Fibroblast of lung (primary cell): ENCODE measurements around the gene MYPN. TPM values are rescaled to one million over a fixed set of nuclear protein-coding genes. Genes with fewer than 3 reads are reported as not detected.
A peak's percentile ranks its signal among the peaks of the same experiment; 100 is the strongest.
"Not testable (repeated sequence)": the region's sequence is repeated elsewhere in the genome, so short reads cannot be mapped to it uniquely, and the experiment has no call there.

Experiments
- DNase-seq, 2 donors: peaks; one replicate each; pipeline versions ENCODE4 v3.0.0 to v3.0.0-alpha.2; 2010; ENCODE audit warnings: low read depth in 2 of 2
- H2AFZ ChIP-seq: 2 replicates; pipeline ENCODE4 v1.5.1; 2012; ENCODE audit warnings: low read length, control low read depth, inconsistent platforms
- H3K27ac ChIP-seq: 2 replicates; pipeline ENCODE4 v1.5.1; 2011; ENCODE audit warnings: low read length, control low read depth; ENCODE audit not compliant: insufficient read depth
- H3K27me3 ChIP-seq: 2 replicates; pipeline ENCODE4 v1.5.1; 2011; ENCODE audit warnings: mild to moderate bottlenecking, low read length; ENCODE audit not compliant: control insufficient read depth, insufficient read depth
- H3K36me3 ChIP-seq: 2 replicates; pipeline ENCODE4 v1.5.1; 2011; ENCODE audit warnings: low read length; ENCODE audit not compliant: control insufficient read depth, insufficient read depth
- H3K4me1 ChIP-seq: 2 replicates; pipeline ENCODE4 v1.5.1; 2011; ENCODE audit warnings: low read length; ENCODE audit not compliant: control insufficient read depth, insufficient read depth; ENCODE audit errors: extremely low read depth
- H3K4me2 ChIP-seq: 2 replicates; pipeline ENCODE4 v1.5.1; 2011; ENCODE audit warnings: low read length, control low read depth; ENCODE audit not compliant: insufficient read depth; ENCODE audit errors: extremely low read depth
- H3K4me3 ChIP-seq, 4 experiments: fragments of 200-600 bp in 1 of 4; sonication (generic) in 1 of 4; replicated peaks in 1 of 4; 2 replicates each; pipeline ENCODE4 v1.5.1; 2011 to 2016; ENCODE audit warnings: low read length in 4 of 4, low read depth in 3 of 4, mild to moderate bottlenecking in 3 of 4, control low read depth in 2 of 4, inconsistent platforms in 1 of 4, mixed read lengths in 1 of 4; ENCODE audit not compliant: insufficient read depth in 1 of 4; ENCODE audit errors: control extremely low read depth in 1 of 4
- H3K79me2 ChIP-seq: 2 replicates; pipeline ENCODE4 v1.5.1; 2012; ENCODE audit warnings: mild to moderate bottlenecking, low read length, inconsistent platforms; ENCODE audit not compliant: control insufficient read depth, insufficient read depth
- H3K9ac ChIP-seq: 2 replicates; pipeline ENCODE4 v1.5.1; 2011; ENCODE audit warnings: mild to moderate bottlenecking, low read length, control low read depth; ENCODE audit not compliant: insufficient read depth
- H3K9me3 ChIP-seq: 2 replicates; pipeline ENCODE4 v1.5.1; 2012; ENCODE audit warnings: low read depth, low read length; ENCODE audit not compliant: control insufficient read depth, insufficient read depth
- H4K20me1 ChIP-seq: 2 replicates; pipeline ENCODE4 v1.5.1; 2011; ENCODE audit warnings: low read length; ENCODE audit not compliant: control insufficient read depth, insufficient read depth; ENCODE audit errors: extremely low read depth
- CTCF ChIP-seq, 2 donors: IDR thresholded peaks in 1 of 2; conservative IDR thresholded peaks in 1 of 2; 1 replicate in 1 of 2; 2 replicates in 1 of 2; pipeline ENCODE4 v1.5.1; 2011 to 2012; ENCODE audit warnings: low read length in 2 of 2, control low read depth in 1 of 2, inconsistent platforms in 1 of 2, low read depth in 1 of 2, mild to moderate bottlenecking in 1 of 2
- EZH2 ChIP-seq: IDR thresholded peaks from 2 replicates; pipeline ENCODE4 v1.5.1; 2012; ENCODE audit warnings: low read length, control low read depth, mild to moderate bottlenecking; ENCODE audit errors: missing control alignments
- polyA plus RNA-seq, 2 donors: library from polyadenylated mRNA; depleted of rRNA in 1 of 2; stranded (reverse) in 1 of 2; unstranded in 1 of 2; fragments of >200 nt; gene quantifications; 2 replicates each; pipeline ENCODE4 v1.2.1, GENCODE V29; 2011 to 2012; ENCODE audit warnings: missing spikeins in 1 of 2
- total RNA-seq: library from RNA; depleted of rRNA; stranded (reverse); fragments of >200 nt; gene quantifications from 2 replicates; pipeline ENCODE4 v1.2.1, GENCODE V29; 2014

MYPN gene
- total and polyA plus RNA-seq, 2 donors (not counting 1 experiment from before 2014, with no cell fraction given) = 0.77 to 1.2 TPM

GRCh38 chr10:68239069-68239468 is 129.8 kb downstream of the MYPN start:
- Histone ChIP-seq H3K9me3 (no peaks in the 10 kb centered on the region), H3K4me1 (no peaks in the 10 kb centered on the region), H3K27me3 (peaks cover 2% of the 10 kb centered on the region), H3K27ac (no peak overlapping the region), H3K9ac (no peak overlapping the region), H4K20me1 (no peaks in the 10 kb centered on the region), H3K4me2 (no peak overlapping the region), H3K4me3 (no peak overlapping the region), H3K79me2 (no peaks in the 10 kb centered on the region), H2AFZ (no peak overlapping the region), H3K36me3 (no peaks in the 10 kb centered on the region)
- TF ChIP-seq CTCF (conservative IDR thresholded peaks at IDR 0.05 in 1 of 2, IDR thresholded peaks at IDR 0.05 in 1 of 2; ENCODE audit: low read depth in 1 of 2, low read length in 2 of 2) (no peak), EZH2 (no peak)
- no peak for DNase-seq

GRCh38 chr10:68239596-68240150 is 130.4 kb downstream of the MYPN start:
- TF ChIP-seq EZH2 = no peak
- TF ChIP-seq CTCF (conservative IDR thresholded peaks at IDR 0.05 in 1 of 2, IDR thresholded peaks at IDR 0.05 in 1 of 2; ENCODE audit: low read depth in 1 of 2, low read length in 2 of 2) = no peak
- DNase-seq = peak; percentile 21 to 58
- no peak overlapping the region for H3K4me2 ChIP-seq

GRCh38 chr10:68242051-68242450 is 132.8 kb downstream of the MYPN start:
- TF ChIP-seq CTCF (conservative IDR thresholded peaks at IDR 0.05 in 1 of 2, IDR thresholded peaks at IDR 0.05 in 1 of 2; ENCODE audit: low read depth in 1 of 2, low read length in 2 of 2) = no peak
- TF ChIP-seq EZH2 = no peak
- no peak overlapping the region for H2AFZ ChIP-seq
- H3K79me2 ChIP-seq = no peaks in the 10 kb centered on the region
- H3K9ac ChIP-seq = no peak overlapping the region
- H3K27ac ChIP-seq = no peak overlapping the region
- H3K4me2 ChIP-seq = no peak overlapping the region
- H3K4me3 ChIP-seq = no peak overlapping the region
- no peaks in the 10 kb centered on the region for H3K36me3 ChIP-seq
- no peaks in the 10 kb centered on the region for H4K20me1 ChIP-seq
- peaks cover 2% of the 10 kb centered on the region for H3K27me3 ChIP-seq
- peak in 1 of 2 donors; percentile 62 for DNase-seq
- no peaks in the 10 kb centered on the region for H3K4me1 ChIP-seq
- no peaks in the 10 kb centered on the region for H3K9me3 ChIP-seq

More at GRCh38 chr10:68239596-68240150, 130.4 kb downstream of the MYPN start:
- no peaks in the 10 kb centered on the region for H3K36me3 ChIP-seq
- H3K27ac ChIP-seq = no peak overlapping the region
- peaks cover 2% of the 10 kb centered on the region for H3K27me3 ChIP-seq
- H3K4me3 ChIP-seq = no peak overlapping the region
- no peaks in the 10 kb centered on the region for H3K79me2 ChIP-seq
- H2AFZ ChIP-seq = no peak overlapping the region
- no peaks in the 10 kb centered on the region for H3K4me1 ChIP-seq
- no peaks in the 10 kb centered on the region for H3K9me3 ChIP-seq
- no peaks in the 10 kb centered on the region for H4K20me1 ChIP-seq
- H3K9ac ChIP-seq = no peak overlapping the region

- H4K20me1 ChIP-seq, DNase-seq, H2AFZ ChIP-seq, H3K4me3 ChIP-seq, H3K27ac ChIP-seq, H3K36me3 ChIP-seq, H3K9ac ChIP-seq, H3K79me2 ChIP-seq, H3K27me3 ChIP-seq, H3K4me2 ChIP-seq, H3K4me1 ChIP-seq, H3K9me3 ChIP-seq: not testable (repeated sequence)
Observed at GRCh38 chr10:68246397-68246796, 137.1 kb downstream of the MYPN start.
